Uterus (tissue), 4 donors: ENCODE measurements around the gene SOX10. TPM values are rescaled to one million over a fixed set of nuclear protein-coding genes. Genes with fewer than 3 reads are reported as not detected.
"Not testable (repeated sequence)": the region's sequence is repeated elsewhere in the genome, so short reads cannot be mapped to it uniquely, and the experiment has no call there.

Experiments
- DNase-seq, 2 donors: peaks; one replicate each; pipeline ENCODE4 v3.0.0-alpha.2; 2019 to 2020
- H3K27ac ChIP-seq, 2 donors: fragments of 200-600 bp; sonication (generic); 1 replicate in 1 of 2; 2 replicates in 1 of 2; pipeline ENCODE4 v1.5.1; 2016 to 2018
- H3K27me3 ChIP-seq, 2 donors: fragments of 200-600 bp; sonication (generic); one replicate each; pipeline ENCODE4 v1.5.1; 2018 to 2019; ENCODE audit warnings: control low read depth in 1 of 2
- H3K36me3 ChIP-seq, 2 donors: fragments of 200-600 bp; sonication (generic); one replicate each; pipeline ENCODE4 v1.5.1; 2019; ENCODE audit warnings: control low read depth in 1 of 2
- H3K4me1 ChIP-seq, 2 donors: fragments of 200-600 bp; sonication (generic); one replicate each; pipeline ENCODE4 v1.5.1; 2018 to 2019; ENCODE audit warnings: control low read depth in 1 of 2
- H3K4me3 ChIP-seq, 2 donors: fragments of 200-600 bp; sonication (generic); 1 replicate in 1 of 2; 2 replicates in 1 of 2; pipeline ENCODE4 v1.5.1; 2018 to 2019; ENCODE audit warnings: mild to moderate bottlenecking in 1 of 2
- H3K9me3 ChIP-seq, 2 donors: fragments of 200-600 bp; sonication (generic); one replicate each; pipeline ENCODE4 v1.5.1; 2019; ENCODE audit warnings: control low read depth in 1 of 2
- CTCF ChIP-seq, 4 experiments: fragments of 200-600 bp in 2 of 4; fragments of 450-650 bp in 2 of 4; sonication (generic) in 2 of 4; IDR thresholded peaks; one replicate each; pipeline ENCODE4 v1.5.1; 2016 to 2019; ENCODE audit warnings: antibody characterized with exemption in 4 of 4, mild to moderate bottlenecking in 2 of 4, moderate library complexity in 1 of 4
- POLR2A ChIP-seq, 2 donors: fragments of 450-650 bp; IDR thresholded peaks; one replicate each; pipeline ENCODE4 v1.6.1; 2016; ENCODE audit warnings: antibody characterized with exemption in 2 of 2, mild to moderate bottlenecking in 1 of 2, moderate library complexity in 1 of 2
- intact Hi-C: fragments of 100-400 bp; cut with DNase I; formaldehyde crosslinking; loops from one replicate; pipeline ENCODE4 v1.15.1; 2023; ENCODE audit warnings: low total_unique reads
- total RNA-seq, 4 donors: library from RNA; depleted of rRNA in 3 of 4; stranded (reverse); fragments of >200 nt in 3 of 4; gene quantifications; one replicate each; pipeline versions ENCODE4 v1.1.0 to v1.2.4, GENCODE V29; 2014 to 2023
- donor health status: DM: yes; HTN: yes; CAD: no.

The SOX10 gene
- total RNA-seq, 4 donors from 2014 or later, result 2.3 to 3.8 TPM; not detected in 2

GRCh38 chr22:37979782-37980181, 4.6 kb downstream of the SOX10 start:
- TF ChIP-seq CTCF (IDR thresholded peaks at IDR 0.05) (no peak), POLR2A (IDR thresholded peaks at IDR 0.05) (no peak)
- no peaks in the 10 kb centered on the region for H3K27me3 ChIP-seq
- DNase-seq, result no peak
- H3K4me1 ChIP-seq, result no peaks in the 10 kb centered on the region
- no peak overlapping the region for H3K4me3 ChIP-seq
- intact Hi-C loops, result no loop called here
- no peak overlapping the region for H3K27ac ChIP-seq
- H3K9me3 ChIP-seq, result no peaks in the 10 kb centered on the region
- H3K36me3 ChIP-seq, result no peaks in the 10 kb centered on the region

GRCh38 chr22:37976547-37976946, 7.8 kb downstream of the SOX10 start:
- Histone ChIP-seq H3K4me3 (no peak overlapping the region), H3K27ac (no peak overlapping the region), H3K36me3 (no peaks in the 10 kb centered on the region)

GRCh38 chr22:37976022-37976421, 8.3 kb downstream of the SOX10 start:
- H3K27me3 ChIP-seq, DNase-seq, intact Hi-C loops, H3K4me3 ChIP-seq, H3K27ac ChIP-seq, H3K4me1 ChIP-seq, H3K36me3 ChIP-seq, H3K9me3 ChIP-seq: not testable (repeated sequence)

More at GRCh38 chr22:37976547-37976946, 7.8 kb downstream of the SOX10 start:
- Histone ChIP-seq H3K27me3 (no peaks in the 10 kb centered on the region), H3K4me1 (no peaks in the 10 kb centered on the region), H3K9me3 (no peaks in the 10 kb centered on the region)
- no peak for DNase-seq
- TF ChIP-seq CTCF (IDR thresholded peaks at IDR 0.05) (no peak), POLR2A (IDR thresholded peaks at IDR 0.05) (no peak)
- intact Hi-C loops, result no loop called here

GRCh38 chr22:37975153-37975552, 9.2 kb downstream of the SOX10 start:
- Histone ChIP-seq H3K27me3 (no peaks in the 10 kb centered on the region), H3K9me3 (no peaks in the 10 kb centered on the region), H3K27ac (no peak overlapping the region), H3K36me3 (no peaks in the 10 kb centered on the region), H3K4me1 (no peaks in the 10 kb centered on the region), H3K4me3 (no peak overlapping the region)
- TF ChIP-seq POLR2A (IDR thresholded peaks at IDR 0.05), result no peak
- TF ChIP-seq CTCF (IDR thresholded peaks at IDR 0.05), result no peak
- intact Hi-C loops, result no loop called here
- DNase-seq, result no peak

- intact Hi-C loops, result no loop called here
- H3K36me3 ChIP-seq, result no peaks in the 10 kb centered on the region
- no peak for TF ChIP-seq POLR2A (IDR thresholded peaks at IDR 0.05)
- TF ChIP-seq CTCF (IDR thresholded peaks at IDR 0.05), result no peak
- H3K4me3 ChIP-seq, result no peak overlapping the region
- H3K4me1 ChIP-seq, result no peaks in the 10 kb centered on the region
- no peak for DNase-seq
- H3K27me3 ChIP-seq, result no peaks in the 10 kb centered on the region
- H3K27ac ChIP-seq, result no peak overlapping the region
- H3K9me3 ChIP-seq, result no peaks in the 10 kb centered on the region
Measured at GRCh38 chr22:37973271-37974170, 10.8 kb downstream of the SOX10 start.
